Fibroblast of villous mesenchyme (primary cell): ENCODE data around the gene ZCWPW2. TPM values are rescaled to one million over a fixed set of nuclear protein-coding genes. Genes with fewer than 3 reads are reported as not detected.

ENCODE experiments used
- DNase-seq: peaks from one replicate; pipeline ENCODE4 v3.0.0-alpha.2; 2010; ENCODE audit warnings: low read depth
- H3K4me3 ChIP-seq: 2 replicates; pipeline ENCODE4 v1.5.1; 2011; ENCODE audit warnings: low read depth, mild to moderate bottlenecking, low read length
- CTCF ChIP-seq: IDR thresholded peaks from 2 replicates; pipeline ENCODE4 v1.5.1; 2012; ENCODE audit warnings: low read depth, mild to moderate bottlenecking, low read length; ENCODE audit not compliant: insufficient read depth
- total RNA-seq: library from RNA; depleted of rRNA; stranded (reverse); fragments of >200 nt; gene quantifications from 2 replicates; pipeline ENCODE4 v1.2.3, GENCODE V29; 2012

The ZCWPW2 gene
- total RNA-seq, 1 donor: 0.43 TPM

- peak overlapping the region; percentile 95 for H3K4me3 ChIP-seq
- TF ChIP-seq CTCF: no peak
- DNase-seq: no peak
Observed at GRCh38 chr3:28348265-28348628, 274 bp upstream of the ZCWPW2 start.

GRCh38 chr3:28349469-28350000, 1.0 kb downstream of the ZCWPW2 start:
- no peak for TF ChIP-seq CTCF

DNA sequence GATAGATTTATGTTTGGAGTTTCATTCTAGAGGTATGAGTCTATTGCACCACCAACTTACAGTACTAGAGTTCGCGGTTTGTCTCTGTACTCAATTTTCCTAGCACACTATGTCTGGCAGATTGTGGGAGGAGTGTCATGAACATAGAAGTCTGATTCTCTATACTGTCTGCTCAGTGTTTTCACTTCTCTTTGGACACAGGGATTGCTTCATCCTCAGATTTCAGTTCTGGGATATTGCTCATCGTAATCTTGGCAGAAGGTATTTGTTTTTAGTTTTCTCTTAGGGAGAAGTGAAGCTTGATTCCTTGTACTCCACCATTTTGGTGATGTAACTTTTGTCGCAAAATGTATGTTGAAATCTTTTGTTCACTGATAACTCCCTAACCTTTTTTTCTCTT, 27.9 kb downstream of the ZCWPW2 start:
- peak; percentile 88 for DNase-seq
- no peak for TF ChIP-seq CTCF
- no peak overlapping the region for H3K4me3 ChIP-seq

More at GRCh38 chr3:28349469-28350000, 1.0 kb downstream of the ZCWPW2 start:
- no peak for DNase-seq
- H3K4me3 ChIP-seq: peak overlapping the region; percentile 95

GRCh38 chr3:28386049-28386448, 37.5 kb downstream of the ZCWPW2 start:
- no peak overlapping the region for H3K4me3 ChIP-seq
- no peak for DNase-seq
- no peak for TF ChIP-seq CTCF

GRCh38 chr3:28388978-28389377, 40.5 kb downstream of the ZCWPW2 start:
- TF ChIP-seq CTCF: no peak
- H3K4me3 ChIP-seq: no peak overlapping the region
- no peak for DNase-seq

DNA sequence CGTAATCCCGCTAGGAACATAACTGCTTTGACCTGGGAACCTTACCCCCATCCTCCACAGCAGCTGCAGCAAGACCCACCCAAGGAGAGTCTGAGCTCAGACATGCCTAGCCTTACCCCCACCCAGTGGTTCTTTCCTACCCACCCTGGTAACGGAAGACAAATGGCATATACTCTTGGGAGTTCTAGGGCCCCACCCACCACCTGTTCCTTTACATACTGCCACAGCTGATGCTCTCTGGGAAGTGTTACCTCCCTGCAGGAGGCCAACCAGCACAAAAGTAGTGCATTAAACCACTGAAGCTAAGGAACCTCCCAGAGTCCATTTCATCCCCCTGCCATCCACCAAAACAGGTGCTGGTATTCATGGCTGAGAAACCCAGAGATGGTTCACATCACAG, 50.7 kb downstream of the ZCWPW2 start:
- TF ChIP-seq CTCF: no peak
- DNase-seq: no peak
- H3K4me3 ChIP-seq: no peak overlapping the region

GRCh38 chr3:28406241-28406640, 57.7 kb downstream of the ZCWPW2 start:
- H3K4me3 ChIP-seq: no peak overlapping the region
- TF ChIP-seq CTCF: no peak
- no peak for DNase-seq
